GM12878 (cell line): ENCODE data around the gene PAN3. TPM values are rescaled to one million over a fixed set of nuclear protein-coding genes. Genes with fewer than 3 reads are reported as not detected.

Experiments
- ATAC-seq: fragments of 200-7000 bp; cut with Tn5 transposase; 3 replicates; pipeline ENCODE4 v1.9.1; 2020; ENCODE audit warnings: mild to moderate bottlenecking, moderate library complexity
- BruUV-seq: library from RNA; stranded (reverse); fragments of 400-500 nt; replicated peaks from 2 replicates; lab custom pipeline; 2021; lab: Mats Ljungman, UMichigan
- CTCF ChIA-PET: fragments of 300-600 bp; sonication (Branson Sonifier 250); formaldehyde crosslinking; extraction: SDS; loops from one replicate; lab custom pipeline; 2021; ENCODE audit warnings: inconsistent platforms; lab: Yijun Ruan, JAX
- POLR2A ChIA-PET: fragments of 350-600 bp; formaldehyde crosslinking; extraction: SDS; loops from one replicate; lab custom pipeline; 2021; ENCODE audit warnings: inconsistent platforms; lab: Charles Lee
- RAD21 ChIA-PET: fragments of 300-600 bp; sonication (Branson Sonifier 250); formaldehyde crosslinking; loops from one replicate; lab custom pipeline; 2023; ENCODE audit warnings: antibody characterized with exemption; ENCODE audit not compliant: unreplicated experiment; lab: Charles Lee
- SMC1A ChIA-PET: fragments of 300-600 bp; sonication (Branson Sonifier 250); formaldehyde crosslinking; loops from one replicate; lab custom pipeline; 2023; ENCODE audit not compliant: unreplicated experiment, uncharacterized antibody; lab: Charles Lee
- DNase-seq: peaks from one replicate; pipeline ENCODE4 v3.0.0-alpha.2; 2011; ENCODE audit warnings: low read depth, low spot score
- FAIRE-seq: peaks from 3 replicates; lab custom pipeline; 2011; peaks lifted over from hg19 to GRCh38; lab: Jason Lieb, UNC
- H2AFZ ChIP-seq: 2 replicates; pipeline ENCODE4 v1.6.0; 2011; ENCODE audit warnings: low read depth, low read length, control low read depth; ENCODE audit not compliant: control insufficient read depth
- H3K27ac ChIP-seq: 2 replicates; pipeline ENCODE4 v1.5.1; 2011; ENCODE audit warnings: control low read depth; ENCODE audit not compliant: control insufficient read depth, insufficient read depth
- H3K27me3 ChIP-seq, 2 experiments: replicated peaks in 1 of 2; 2 replicates each; pipeline versions ENCODE4 v1.6.0 to v1.6.1; 2011; ENCODE audit warnings: low read length in 1 of 2; ENCODE audit not compliant: control insufficient read depth in 2 of 2, insufficient read depth in 2 of 2
- H3K36me3 ChIP-seq, 2 experiments: 2 replicates each; pipeline ENCODE4 v1.5.1; 2011; ENCODE audit warnings: low read length in 1 of 2; ENCODE audit not compliant: control insufficient read depth in 2 of 2, insufficient read depth in 2 of 2
- H3K4me1 ChIP-seq: 2 replicates; pipeline ENCODE4 v1.6.1; 2011; ENCODE audit warnings: mild to moderate bottlenecking, low read length, moderate library complexity, mixed read lengths; ENCODE audit not compliant: control insufficient read depth, insufficient read depth
- H3K4me2 ChIP-seq: 2 replicates; pipeline ENCODE4 v1.6.0; 2011; ENCODE audit warnings: control low read depth; ENCODE audit not compliant: control insufficient read depth, insufficient read depth
- H3K4me3 ChIP-seq: fragments of 200-600 bp; sonication (generic); 2 replicates; pipeline ENCODE4 v1.5.1; 2016
- H3K79me2 ChIP-seq: 2 replicates; pipeline ENCODE4 v1.6.0; 2011; ENCODE audit warnings: low read length; ENCODE audit not compliant: control insufficient read depth, insufficient read depth
- H3K9ac ChIP-seq: 2 replicates; pipeline ENCODE4 v1.8.0; 2011; ENCODE audit warnings: low read length, control low read depth, mixed read lengths; ENCODE audit not compliant: control insufficient read depth, insufficient read depth
- H3K9me3 ChIP-seq: replicated peaks from 3 replicates; pipeline ENCODE4 v1.5.1; 2011; ENCODE audit warnings: mild to moderate bottlenecking, low read length; ENCODE audit not compliant: control insufficient read depth, insufficient read depth
- H4K20me1 ChIP-seq: 2 replicates; pipeline ENCODE4 v1.6.0; 2011; ENCODE audit not compliant: control insufficient read depth, insufficient read depth
- GATAD2B ChIP-seq: fragments of 450-650 bp; conservative IDR thresholded peaks from 2 replicates; pipeline ENCODE4 v1.6.1; 2017; ENCODE audit warnings: low read depth, mild to moderate bottlenecking, moderate library complexity
- JUNB ChIP-seq: IDR thresholded peaks from 2 replicates; pipeline ENCODE4 v1.6.1; 2016; ENCODE audit warnings: antibody characterized with exemption, mild to moderate bottlenecking
- MYB ChIP-seq: fragments of 150-350 bp; IDR thresholded peaks from 2 replicates; pipeline ENCODE4 v1.6.1; 2014; ENCODE audit warnings: mild to moderate bottlenecking, low read depth, low read length, borderline replicate concordance
- NR2C1 ChIP-seq: fragments of 450-650 bp; IDR thresholded peaks from 2 replicates; pipeline ENCODE4 v1.6.1; 2017; ENCODE audit warnings: antibody characterized with exemption, mild to moderate bottlenecking, moderate library complexity
- NRF1 ChIP-seq: conservative IDR thresholded peaks from 2 replicates; pipeline ENCODE4 v1.6.1; 2011; ENCODE audit warnings: mild to moderate bottlenecking, low read depth, low read length, improper control_type of control experiment
- RAD51 ChIP-seq: fragments of 450-650 bp; IDR thresholded peaks from 2 replicates; pipeline ENCODE4 v1.6.1; 2016; ENCODE audit warnings: moderate library complexity, mild to moderate bottlenecking, inconsistent platforms
- RBBP5 ChIP-seq: fragments of 200-600 bp; sonication (generic); conservative IDR thresholded peaks from 2 replicates; pipeline ENCODE4 v1.6.1; 2016
- RUNX3 ChIP-seq: IDR thresholded peaks from 2 replicates; pipeline ENCODE4 v1.6.1; 2012; ENCODE audit warnings: low read length, inconsistent platforms
- SMAD5 ChIP-seq: IDR thresholded peaks from 2 replicates; pipeline ENCODE4 v1.6.1; 2016; ENCODE audit warnings: antibody characterized with exemption, low read depth
- YBX1 ChIP-seq: fragments of 450-650 bp; IDR thresholded peaks from 2 replicates; pipeline ENCODE4 v1.6.1; 2016; ENCODE audit warnings: antibody characterized with exemption
- ZNF217 ChIP-seq: fragments of 450-650 bp; IDR thresholded peaks from 2 replicates; pipeline ENCODE4 v1.6.1; 2017; ENCODE audit warnings: antibody characterized with exemption, mild to moderate bottlenecking
- WGBS: methylation state at CpG from one replicate; pipeline ENCODE4 v1.1.6; 2016; ENCODE audit warnings: low lambda C conversion rate; ENCODE audit not compliant: insufficient replicate concordance, insufficient coverage; ENCODE audit errors: missing lambda C conversion rate; 5-methylcytosine and 5-hydroxymethylcytosine counted together
- in situ Hi-C: fragments of 300-500 bp; cut with MboI; formaldehyde crosslinking; loops from 9 replicates; pipeline ENCODE4 v1.14.3; 2018; ENCODE audit warnings: mixed read lengths
- intact Hi-C: fragments of 100-400 bp; cut with micrococcal nuclease; formaldehyde crosslinking; loops from one replicate; pipeline ENCODE4 v1.14.2; 2022; ENCODE audit not compliant: unreplicated experiment
- polyA plus RNA-seq, 11 experiments: library from polyadenylated mRNA; depleted of rRNA in 4 of 11; unstranded in 6 of 11; stranded (reverse) in 5 of 11; fragments of >200 nt; fragmentation: Nextera tagmentation in 4 of 11; fragmentation: Illumina TruSeq in 1 of 11; extraction: Ambion mirVana in 4 of 11; extraction: Trizol in 1 of 11; gene quantifications; 1 replicate in 1 of 11; 2 replicates in 10 of 11; pipeline versions ENCODE4 v1.2.1 to v1.2.3, GENCODE V29; 2011 to 2016; ENCODE audit warnings: inconsistent platforms in 2 of 11, missing spikeins in 2 of 11, low read depth in 1 of 11
- total RNA-seq, 4 experiments: library from RNA; depleted of rRNA in 3 of 4; stranded (reverse); fragments of >200 nt in 3 of 4; fragmentation: Illumina TruSeq in 1 of 4; extraction: Trizol in 1 of 4; gene quantifications; 2 replicates each; pipeline versions ENCODE4 v1.2.1 to v1.2.3, GENCODE V29; 2013 to 2021
- TF ChIP-seq, protein P1 (sequence below): fragments of 450-650 bp; formaldehyde crosslinking; IDR thresholded peaks from 2 replicates; pipeline ENCODE4 v1.5.0; 2022; ENCODE audit warnings: mild to moderate bottlenecking, missing genetic modification characterization
- TF ChIP-seq, protein P2 (sequence below): fragments of 450-650 bp; IDR thresholded peaks from 2 replicates; pipeline ENCODE4 v1.6.1; 2016; ENCODE audit warnings: mild to moderate bottlenecking, moderate library complexity, borderline replicate concordance

The PAN3 gene
- total and polyA plus RNA-seq, 10 of the 15 experiments (the other 5 are each of a cell fraction or from before 2014, with no cell fraction given): 13.0 to 33.3 (median 19.9) TPM

DNA sequence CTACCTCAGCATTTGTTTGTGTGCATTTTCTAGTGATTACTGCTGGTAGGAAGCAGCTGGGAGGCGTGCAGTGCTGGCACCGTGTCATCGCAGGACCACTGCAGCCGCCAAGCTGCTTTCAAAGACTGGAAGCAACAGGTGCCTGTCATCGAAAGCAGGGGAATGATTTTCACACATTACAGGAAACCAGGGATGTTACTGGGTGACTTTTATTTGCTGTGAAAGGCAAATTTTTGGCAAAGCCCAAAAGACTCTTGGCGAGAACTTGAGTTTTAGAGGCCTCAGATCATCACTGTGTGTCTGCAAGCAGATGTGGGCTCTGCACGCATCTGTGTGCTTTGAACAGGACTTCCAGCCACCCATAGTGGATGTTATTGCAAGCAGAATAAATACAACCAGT is 180.2 kb downstream of the PAN3 start:
- intact Hi-C loops (no loop called here), in situ Hi-C loops (loop anchor here (25.0 kb wide), 1 partner anchor 1044 kb away; no protein-coding TSS in a partner anchor)
- H3K9ac ChIP-seq: no peak overlapping the region
- H3K27ac ChIP-seq: no peak overlapping the region
- whole genome bisulfite sequencing: 94% methylated on average over 7 of the region's 7 CpGs
- RAD21 ChIA-PET: no interaction called here
- H3K4me2 ChIP-seq: no peak overlapping the region
- DNase-seq (no peak), ATAC-seq (no peak), FAIRE-seq (no peak)
- SMC1A ChIA-PET: interaction anchor here (0.7 to 0.8 kb wide), 2 partner anchors 217 to 320 kb away, joined by 3 read pairs; no protein-coding TSS in a partner anchor
- no peak overlapping the region for H2AFZ ChIP-seq
- H3K27me3 ChIP-seq: no peaks in the 10 kb centered on the region
- no peaks in the 10 kb centered on the region for H3K36me3 ChIP-seq
- H3K9me3 ChIP-seq: no peaks in the 10 kb centered on the region
- TF ChIP-seq, protein P1, sequence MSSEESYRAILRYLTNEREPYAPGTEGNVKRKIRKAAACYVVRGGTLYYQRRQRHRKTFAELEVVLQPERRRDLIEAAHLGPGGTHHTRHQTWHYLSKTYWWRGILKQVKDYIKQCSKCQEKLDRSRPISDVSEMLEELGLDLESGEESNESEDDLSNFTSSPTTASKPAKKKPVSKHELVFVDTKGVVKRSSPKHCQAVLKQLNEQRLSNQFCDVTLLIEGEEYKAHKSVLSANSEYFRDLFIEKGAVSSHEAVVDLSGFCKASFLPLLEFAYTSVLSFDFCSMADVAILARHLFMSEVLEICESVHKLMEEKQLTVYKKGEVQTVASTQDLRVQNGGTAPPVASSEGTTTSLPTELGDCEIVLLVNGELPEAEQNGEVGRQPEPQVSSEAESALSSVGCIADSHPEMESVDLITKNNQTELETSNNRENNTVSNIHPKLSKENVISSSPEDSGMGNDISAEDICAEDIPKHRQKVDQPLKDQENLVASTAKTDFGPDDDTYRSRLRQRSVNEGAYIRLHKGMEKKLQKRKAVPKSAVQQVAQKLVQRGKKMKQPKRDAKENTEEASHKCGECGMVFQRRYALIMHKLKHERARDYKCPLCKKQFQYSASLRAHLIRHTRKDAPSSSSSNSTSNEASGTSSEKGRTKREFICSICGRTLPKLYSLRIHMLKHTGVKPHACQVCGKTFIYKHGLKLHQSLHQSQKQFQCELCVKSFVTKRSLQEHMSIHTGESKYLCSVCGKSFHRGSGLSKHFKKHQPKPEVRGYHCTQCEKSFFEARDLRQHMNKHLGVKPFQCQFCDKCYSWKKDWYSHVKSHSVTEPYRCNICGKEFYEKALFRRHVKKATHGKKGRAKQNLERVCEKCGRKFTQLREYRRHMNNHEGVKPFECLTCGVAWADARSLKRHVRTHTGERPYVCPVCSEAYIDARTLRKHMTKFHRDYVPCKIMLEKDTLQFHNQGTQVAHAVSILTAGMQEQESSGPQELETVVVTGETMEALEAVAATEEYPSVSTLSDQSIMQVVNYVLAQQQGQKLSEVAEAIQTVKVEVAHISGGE (CRISPR knock-in tag): no peak
- no peak for TF ChIP-seq RUNX3
- no peak for TF ChIP-seq NR2C1
- no peak for TF ChIP-seq YBX1
- no peak for TF ChIP-seq NRF1
- no peak for TF ChIP-seq ZNF217
- no peak for TF ChIP-seq GATAD2B
- TF ChIP-seq JUNB: no peak
- TF ChIP-seq, protein P2, sequence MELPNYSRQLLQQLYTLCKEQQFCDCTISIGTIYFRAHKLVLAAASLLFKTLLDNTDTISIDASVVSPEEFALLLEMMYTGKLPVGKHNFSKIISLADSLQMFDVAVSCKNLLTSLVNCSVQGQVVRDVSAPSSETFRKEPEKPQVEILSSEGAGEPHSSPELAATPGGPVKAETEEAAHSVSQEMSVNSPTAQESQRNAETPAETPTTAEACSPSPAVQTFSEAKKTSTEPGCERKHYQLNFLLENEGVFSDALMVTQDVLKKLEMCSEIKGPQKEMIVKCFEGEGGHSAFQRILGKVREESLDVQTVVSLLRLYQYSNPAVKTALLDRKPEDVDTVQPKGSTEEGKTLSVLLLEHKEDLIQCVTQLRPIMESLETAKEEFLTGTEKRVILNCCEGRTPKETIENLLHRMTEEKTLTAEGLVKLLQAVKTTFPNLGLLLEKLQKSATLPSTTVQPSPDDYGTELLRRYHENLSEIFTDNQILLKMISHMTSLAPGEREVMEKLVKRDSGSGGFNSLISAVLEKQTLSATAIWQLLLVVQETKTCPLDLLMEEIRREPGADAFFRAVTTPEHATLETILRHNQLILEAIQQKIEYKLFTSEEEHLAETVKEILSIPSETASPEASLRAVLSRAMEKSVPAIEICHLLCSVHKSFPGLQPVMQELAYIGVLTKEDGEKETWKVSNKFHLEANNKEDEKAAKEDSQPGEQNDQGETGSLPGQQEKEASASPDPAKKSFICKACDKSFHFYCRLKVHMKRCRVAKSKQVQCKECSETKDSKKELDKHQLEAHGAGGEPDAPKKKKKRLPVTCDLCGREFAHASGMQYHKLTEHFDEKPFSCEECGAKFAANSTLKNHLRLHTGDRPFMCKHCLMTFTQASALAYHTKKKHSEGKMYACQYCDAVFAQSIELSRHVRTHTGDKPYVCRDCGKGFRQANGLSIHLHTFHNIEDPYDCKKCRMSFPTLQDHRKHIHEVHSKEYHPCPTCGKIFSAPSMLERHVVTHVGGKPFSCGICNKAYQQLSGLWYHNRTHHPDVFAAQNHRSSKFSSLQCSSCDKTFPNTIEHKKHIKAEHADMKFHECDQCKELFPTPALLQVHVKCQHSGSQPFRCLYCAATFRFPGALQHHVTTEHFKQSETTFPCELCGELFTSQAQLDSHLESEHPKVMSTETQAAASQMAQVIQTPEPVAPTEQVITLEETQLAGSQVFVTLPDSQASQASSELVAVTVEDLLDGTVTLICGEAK: no peak
- no peak for TF ChIP-seq MYB
- TF ChIP-seq RBBP5: no peak
- TF ChIP-seq RAD51: no peak
- TF ChIP-seq SMAD5: no peak
- no peak overlapping the region for H3K4me3 ChIP-seq
- H3K4me1 ChIP-seq: no peaks in the 10 kb centered on the region
- no TSS peak for BruUV-seq
- POLR2A ChIA-PET: no interaction called here
- H4K20me1 ChIP-seq: no peaks in the 10 kb centered on the region
- no peaks in the 10 kb centered on the region for H3K79me2 ChIP-seq
- CTCF ChIA-PET: interaction anchor here (1.1 kb wide), 1 partner anchor 313 kb away, joined by 3 read pairs; no protein-coding TSS in a partner anchor
